ENCODE results near the gene RRM1.

Gene RRM1

DNA sequence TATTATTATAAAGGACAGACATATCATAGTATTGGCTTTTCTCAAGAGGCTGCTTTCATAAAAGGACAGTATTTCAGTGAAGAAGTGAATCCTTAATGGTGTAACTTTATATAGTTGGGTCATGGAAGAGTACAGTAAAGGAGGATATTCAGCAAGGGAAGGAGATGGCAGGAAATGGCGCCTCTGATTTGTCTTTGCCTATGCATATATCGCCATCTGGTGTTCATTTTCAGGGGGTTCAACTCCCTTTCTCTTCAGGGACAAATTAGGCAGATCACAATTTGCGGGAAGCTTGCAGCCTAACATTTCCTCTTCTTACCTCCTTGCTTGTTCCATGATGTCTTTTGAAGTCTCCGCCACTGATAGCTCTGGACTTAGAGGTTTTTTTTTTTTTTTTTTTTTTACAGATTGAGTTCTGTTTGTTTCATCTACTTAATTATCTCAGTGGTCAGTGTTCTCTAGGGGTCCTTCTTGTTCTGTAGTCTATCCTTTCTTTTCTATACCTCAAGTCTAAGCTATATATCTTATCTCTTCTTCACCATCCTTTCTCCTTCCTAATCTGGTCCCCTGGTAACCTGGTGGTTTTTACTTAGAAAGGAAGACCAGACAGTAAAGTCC is 21.8 kb upstream of the RRM1 start:
- TF ChIP-seq, protein P1, sequence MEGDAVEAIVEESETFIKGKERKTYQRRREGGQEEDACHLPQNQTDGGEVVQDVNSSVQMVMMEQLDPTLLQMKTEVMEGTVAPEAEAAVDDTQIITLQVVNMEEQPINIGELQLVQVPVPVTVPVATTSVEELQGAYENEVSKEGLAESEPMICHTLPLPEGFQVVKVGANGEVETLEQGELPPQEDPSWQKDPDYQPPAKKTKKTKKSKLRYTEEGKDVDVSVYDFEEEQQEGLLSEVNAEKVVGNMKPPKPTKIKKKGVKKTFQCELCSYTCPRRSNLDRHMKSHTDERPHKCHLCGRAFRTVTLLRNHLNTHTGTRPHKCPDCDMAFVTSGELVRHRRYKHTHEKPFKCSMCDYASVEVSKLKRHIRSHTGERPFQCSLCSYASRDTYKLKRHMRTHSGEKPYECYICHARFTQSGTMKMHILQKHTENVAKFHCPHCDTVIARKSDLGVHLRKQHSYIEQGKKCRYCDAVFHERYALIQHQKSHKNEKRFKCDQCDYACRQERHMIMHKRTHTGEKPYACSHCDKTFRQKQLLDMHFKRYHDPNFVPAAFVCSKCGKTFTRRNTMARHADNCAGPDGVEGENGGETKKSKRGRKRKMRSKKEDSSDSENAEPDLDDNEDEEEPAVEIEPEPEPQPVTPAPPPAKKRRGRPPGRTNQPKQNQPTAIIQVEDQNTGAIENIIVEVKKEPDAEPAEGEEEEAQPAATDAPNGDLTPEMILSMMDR (IDR thresholded peaks at IDR 0.05; ENCODE audit: low read depth, low read length), result peak; percentile 72
- H3K27me3 ChIP-seq, result no peaks in the 10 kb centered on the region

GRCh38 chr11:4074266-4074665 is 20.3 kb upstream of the RRM1 start:
- TF ChIP-seq, protein P1 (IDR thresholded peaks at IDR 0.05; ENCODE audit: low read depth, low read length), result no peak
- DNase-seq, result no peak
- no peaks in the 10 kb centered on the region for H3K27me3 ChIP-seq
- no peaks in the 10 kb centered on the region for H3K36me3 ChIP-seq
- peaks cover 3% of the 10 kb centered on the region; the same call in 1 of the 2 replicates for H3K4me1 ChIP-seq
- H3K9me3 ChIP-seq, result no peaks in the 10 kb centered on the region
- no peak overlapping the region for H3K4me3 ChIP-seq (ENCODE audit: low read depth, low read length)

More for the DNA sequence above, 21.8 kb upstream of the RRM1 start:
- peaks cover 3% of the 10 kb centered on the region; the same call in 1 of the 2 replicates for H3K4me1 ChIP-seq
- no peak overlapping the region for H3K4me3 ChIP-seq (ENCODE audit: low read depth, low read length)
- no peaks in the 10 kb centered on the region for H3K9me3 ChIP-seq
- no peaks in the 10 kb centered on the region for H3K36me3 ChIP-seq
- peak; percentile 43 for DNase-seq

GRCh38 chr11:4076774-4077173 is 17.8 kb upstream of the RRM1 start:
- Histone ChIP-seq H3K27me3 (no peaks in the 10 kb centered on the region), H3K4me3 (ENCODE audit: low read depth, low read length) (no peak overlapping the region), H3K9me3 (no peaks in the 10 kb centered on the region), H3K4me1 (peaks cover 3% of the 10 kb centered on the region; the same call in 1 of the 2 replicates), H3K36me3 (no peaks in the 10 kb centered on the region)
- DNase-seq, result no peak
- TF ChIP-seq, protein P1 (IDR thresholded peaks at IDR 0.05; ENCODE audit: low read depth, low read length), result no peak

DNA sequence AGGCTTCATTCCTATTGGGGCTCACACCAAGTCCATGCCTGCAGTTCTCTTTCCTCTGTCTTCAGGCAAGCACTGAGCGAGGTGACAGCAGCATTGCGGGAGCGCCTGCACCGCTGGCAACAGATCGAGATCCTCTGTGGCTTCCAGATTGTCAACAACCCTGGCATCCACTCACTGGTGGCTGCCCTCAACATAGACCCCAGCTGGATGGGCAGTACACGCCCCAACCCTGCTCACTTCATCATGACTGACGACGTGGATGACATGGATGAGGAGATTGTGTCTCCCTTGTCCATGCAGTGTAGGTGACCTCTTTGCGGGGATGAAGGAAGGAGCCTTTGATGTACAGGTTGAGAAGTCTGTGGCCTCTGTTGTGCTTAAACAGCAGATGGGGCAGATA is 11.4 kb upstream of the RRM1 start:
- Histone ChIP-seq H3K9me3 (no peaks in the 10 kb centered on the region), H3K4me1 (no peaks in the 10 kb centered on the region), H3K4me3 (ENCODE audit: low read depth, low read length) (no peak overlapping the region), H3K27me3 (no peaks in the 10 kb centered on the region), H3K36me3 (no peaks in the 10 kb centered on the region)
- TF ChIP-seq, protein P1 (IDR thresholded peaks at IDR 0.05; ENCODE audit: low read depth, low read length), result no peak
- no peak for DNase-seq

- H3K36me3 ChIP-seq, result no peaks in the 10 kb centered on the region
- H3K27me3 ChIP-seq, result no peaks in the 10 kb centered on the region
- H3K9me3 ChIP-seq, result no peaks in the 10 kb centered on the region
- TF ChIP-seq, protein P1 (IDR thresholded peaks at IDR 0.05; ENCODE audit: low read depth, low read length), result no peak
- DNase-seq, result no peak
- H3K4me3 ChIP-seq (ENCODE audit: low read depth, low read length), result no peak overlapping the region
- no peaks in the 10 kb centered on the region for H3K4me1 ChIP-seq
Measured at GRCh38 chr11:4084406-4085125, 10.0 kb upstream of the RRM1 start.

- DNase-seq, result no peak
- H3K36me3 ChIP-seq, result no peaks in the 10 kb centered on the region
- H3K27me3 ChIP-seq, result no peaks in the 10 kb centered on the region
- TF ChIP-seq, protein P1 (IDR thresholded peaks at IDR 0.05; ENCODE audit: low read depth, low read length), result no peak
- H3K4me1 ChIP-seq, result no peaks in the 10 kb centered on the region
- no peaks in the 10 kb centered on the region for H3K9me3 ChIP-seq
- H3K4me3 ChIP-seq (ENCODE audit: low read depth, low read length), result no peak overlapping the region
Measured at GRCh38 chr11:4085575-4085974, 9.0 kb upstream of the RRM1 start.

Data from BE2C (cell line).